GM06990 (cell line): ENCODE measurements around the gene ADM2.

ENCODE experiments used
- DNase-seq: peaks from one replicate; pipeline ENCODE4 v3.0.0-alpha.2; 2011; ENCODE audit not compliant: insufficient read length; ENCODE audit errors: extremely low read depth
- H3K27me3 ChIP-seq: replicated peaks from 2 replicates; pipeline ENCODE4 v1.6.0; 2011; ENCODE audit warnings: low read length; ENCODE audit not compliant: control insufficient read depth, insufficient read depth
- H3K36me3 ChIP-seq: 2 replicates; pipeline ENCODE4 v1.5.1; 2011; ENCODE audit warnings: low read length; ENCODE audit not compliant: control insufficient read depth, insufficient read depth
- H3K4me3 ChIP-seq: replicated peaks from 2 replicates; pipeline ENCODE4 v1.5.1; 2011; ENCODE audit warnings: low read depth, mild to moderate bottlenecking, control low read depth, low read length
- CTCF ChIP-seq: IDR thresholded peaks from 2 replicates; pipeline ENCODE4 v1.5.1; 2011; ENCODE audit warnings: low read length, control low read depth, mild to moderate bottlenecking, inconsistent platforms; ENCODE audit not compliant: insufficient read depth, poor library complexity, severe bottlenecking

Gene ADM2

DNA sequence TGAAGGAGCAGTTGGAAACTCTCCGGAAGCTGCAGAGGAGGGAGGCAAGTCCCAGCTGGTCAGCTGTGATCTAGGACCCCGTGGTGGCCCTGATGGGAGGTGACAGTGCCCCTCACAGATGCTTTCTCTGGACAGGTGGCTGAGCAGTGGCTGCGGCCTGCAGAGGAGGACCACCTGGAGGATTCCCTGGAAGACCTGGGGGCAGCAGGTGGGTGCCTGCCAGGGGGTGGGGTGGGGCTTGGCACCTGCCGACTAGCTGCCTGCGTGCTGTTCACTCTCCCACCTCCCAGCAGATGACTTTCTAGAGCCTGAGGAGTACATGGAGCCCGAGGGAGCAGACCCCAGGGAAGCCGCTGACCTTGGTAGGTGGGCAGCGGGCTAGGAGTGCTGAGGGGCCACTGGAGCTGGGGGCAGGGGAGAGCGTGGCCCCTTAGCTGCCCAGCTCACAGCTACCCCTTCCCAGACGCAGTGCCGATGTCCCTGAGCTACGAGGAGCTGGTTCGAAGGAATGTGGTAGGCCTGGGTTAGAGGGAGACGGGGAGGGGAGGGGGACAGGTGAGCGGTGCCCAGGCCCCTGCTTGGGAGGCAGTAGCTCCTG, 41.0 kb downstream of the ADM2 start:
- no peak for TF ChIP-seq CTCF
- no peak for DNase-seq
- peaks cover 46% of the 10 kb centered on the region for H3K36me3 ChIP-seq
- H3K27me3 ChIP-seq = no peaks in the 10 kb centered on the region
- no peak overlapping the region for H3K4me3 ChIP-seq

DNA sequence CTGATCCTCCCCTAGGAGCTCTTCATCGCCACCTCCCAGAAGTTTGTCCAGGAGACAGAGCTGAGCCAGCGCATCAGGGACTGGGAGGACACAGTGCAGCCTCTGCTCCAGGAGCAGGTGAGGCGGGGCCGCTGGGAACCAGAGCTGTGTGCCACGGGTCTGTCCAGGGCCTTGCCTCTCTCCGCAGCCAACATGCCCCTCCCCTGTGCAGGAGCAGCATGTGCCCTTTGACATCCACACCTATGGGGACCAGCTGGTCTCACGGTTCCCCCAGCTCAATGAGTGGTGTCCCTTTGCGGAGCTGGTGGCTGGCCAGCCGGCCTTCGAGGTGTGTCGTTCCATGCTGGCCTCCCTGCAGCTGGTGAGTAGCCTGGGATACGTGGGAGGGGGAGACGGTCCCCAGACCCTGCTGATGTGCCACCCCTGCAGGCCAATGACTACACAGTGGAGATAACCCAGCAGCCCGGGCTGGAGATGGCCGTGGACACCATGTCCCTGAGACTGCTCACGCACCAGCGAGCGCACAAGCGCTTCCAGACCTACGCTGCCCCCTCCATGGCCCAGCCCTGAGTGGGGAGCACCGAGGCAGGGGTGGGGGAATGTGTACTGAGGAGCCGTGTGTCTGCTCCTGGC, 41.6 kb downstream of the ADM2 start:
- DNase-seq = no peak
- H3K27me3 ChIP-seq = no peaks in the 10 kb centered on the region
- peaks cover 44% of the 10 kb centered on the region for H3K36me3 ChIP-seq
- TF ChIP-seq CTCF = no peak
- H3K4me3 ChIP-seq = no peak overlapping the region

- no peak for DNase-seq
- TF ChIP-seq CTCF = no peak
- Histone ChIP-seq H3K27me3 (no peaks in the 10 kb centered on the region), H3K36me3 (peaks cover 39% of the 10 kb centered on the region), H3K4me3 (no peak overlapping the region)
Measured at GRCh38 chr22:50523458-50523805, 42.1 kb downstream of the ADM2 start.

- no peak for TF ChIP-seq CTCF
- H3K36me3 ChIP-seq = peaks cover 34% of the 10 kb centered on the region
- H3K4me3 ChIP-seq = peak overlapping the region; percentile 78
- H3K27me3 ChIP-seq = no peaks in the 10 kb centered on the region
- no peak for DNase-seq
Measured at GRCh38 chr22:50523806-50524675, 42.7 kb downstream of the ADM2 start.

DNA sequence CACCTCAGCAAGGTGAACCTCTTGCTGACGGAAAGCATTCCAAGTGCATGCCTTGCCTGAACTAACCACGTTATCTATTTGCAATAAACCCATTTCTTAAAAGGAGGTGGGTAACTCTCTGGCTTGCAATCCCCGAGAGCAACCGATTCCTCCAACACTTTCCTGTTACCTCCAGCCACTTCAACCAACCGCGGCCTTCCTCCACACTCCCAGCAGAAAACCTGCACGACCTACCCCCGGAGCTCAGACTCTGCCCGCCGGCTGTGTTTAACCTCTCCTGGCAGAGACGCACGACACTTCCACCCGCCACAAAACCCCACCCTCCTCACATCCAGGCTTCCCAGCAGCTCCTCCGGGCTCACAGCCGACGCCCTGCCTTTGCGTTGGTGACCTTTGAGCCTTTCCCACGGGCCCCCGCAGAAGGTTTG, 43.3 kb downstream of the ADM2 start:
- Histone ChIP-seq H3K36me3 (peaks cover 31% of the 10 kb centered on the region), H3K4me3 (peak overlapping the region; percentile 78), H3K27me3 (no peaks in the 10 kb centered on the region)
- no peak for TF ChIP-seq CTCF
- DNase-seq = no peak
